HT-29 (cell line): ENCODE measurements around the gene DOCK9. TPM values are rescaled to one million over a fixed set of nuclear protein-coding genes. Genes with fewer than 3 reads are reported as not detected.

Experiments
- DNase-seq: peaks from one replicate; pipeline ENCODE4 v3.0.0-alpha.2; 2015; ENCODE audit warnings: low spot score
- total RNA-seq: library from RNA; depleted of rRNA; stranded (reverse); fragments of >200 nt; shearing (Covaris generic); gene quantifications from 2 replicates; pipeline ENCODE4 v1.2.3, GENCODE V29; 2014

The DOCK9 gene
- total RNA-seq, 1 experiment from 2014 or later: 51.0 TPM

DNA sequence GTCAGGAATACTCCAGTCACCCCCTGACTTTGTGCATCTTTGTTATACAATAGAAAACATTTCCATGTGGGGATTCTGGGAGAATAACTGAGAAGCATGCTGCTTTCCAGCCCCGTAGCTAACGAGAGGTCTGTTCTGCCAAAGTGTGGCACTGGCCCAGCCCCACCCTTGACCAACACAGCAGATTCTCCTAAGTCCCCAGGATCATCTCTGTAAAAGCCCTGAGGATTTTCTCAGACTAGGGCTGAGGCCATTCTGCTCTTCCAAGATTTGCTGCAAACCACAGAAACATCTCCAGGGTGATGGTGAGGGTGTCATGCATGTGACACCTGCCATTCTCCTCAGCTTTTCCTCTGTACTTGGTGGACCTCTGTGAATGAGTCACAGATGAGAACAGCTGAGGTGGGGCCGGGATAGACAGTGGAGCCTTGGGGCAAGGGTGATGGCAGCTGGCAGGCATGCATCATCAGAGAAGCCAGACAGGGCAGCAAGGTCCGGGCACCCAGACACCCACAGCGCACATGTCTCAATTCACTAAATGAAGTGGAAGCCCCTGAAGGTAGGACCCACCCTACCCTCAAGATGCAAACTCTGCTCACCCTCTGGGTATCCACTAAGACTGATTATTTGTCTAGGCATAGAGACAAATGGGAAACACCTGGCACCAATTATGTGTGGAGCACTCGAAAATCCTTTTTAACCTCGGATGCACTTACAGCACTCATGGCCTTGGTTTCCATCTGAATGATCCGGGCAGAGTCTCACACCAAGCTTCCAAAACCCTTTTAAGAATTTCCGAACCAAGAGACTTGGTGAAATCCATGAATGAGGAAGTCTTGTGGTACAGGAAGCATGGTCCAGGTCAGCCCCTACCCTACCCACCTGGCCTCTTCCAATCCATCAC lies 20.1 kb upstream of the DOCK9 start:
- DNase-seq: no peak

DNA sequence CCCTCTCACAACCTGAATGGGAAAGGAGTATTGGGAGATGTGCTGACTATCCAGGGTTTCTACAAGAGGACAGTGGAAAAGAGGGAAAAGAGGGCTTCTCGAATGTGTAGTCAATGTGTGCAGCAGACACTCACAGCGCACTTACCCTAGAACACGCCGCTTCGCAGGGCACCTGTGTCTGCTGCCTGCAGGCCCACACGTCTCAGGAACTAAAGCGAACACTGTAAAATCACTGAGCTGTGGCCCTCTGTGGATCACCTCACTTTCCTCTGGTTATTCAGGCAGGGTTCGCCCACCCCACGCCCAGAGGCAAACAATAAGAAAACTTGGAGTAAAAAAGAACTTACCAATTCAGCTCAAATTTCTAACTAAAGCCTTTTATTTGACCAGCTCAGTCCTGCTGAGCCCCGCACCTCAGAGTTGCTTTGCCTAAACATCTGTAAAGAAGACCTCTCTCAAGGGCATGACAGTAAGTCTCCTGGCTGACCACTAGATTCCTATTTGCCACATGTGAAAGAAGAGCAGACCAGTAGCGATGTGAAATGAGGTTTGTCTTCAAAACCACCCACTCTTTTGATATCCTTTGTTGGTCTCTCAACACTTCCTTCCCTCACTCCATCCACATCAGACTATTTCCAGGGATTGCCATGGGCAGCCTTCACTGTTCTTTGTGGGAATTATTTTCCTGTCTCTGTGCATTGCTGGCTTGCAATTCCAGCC lies 19.3 kb upstream of the DOCK9 start:
- no peak for DNase-seq

DNA sequence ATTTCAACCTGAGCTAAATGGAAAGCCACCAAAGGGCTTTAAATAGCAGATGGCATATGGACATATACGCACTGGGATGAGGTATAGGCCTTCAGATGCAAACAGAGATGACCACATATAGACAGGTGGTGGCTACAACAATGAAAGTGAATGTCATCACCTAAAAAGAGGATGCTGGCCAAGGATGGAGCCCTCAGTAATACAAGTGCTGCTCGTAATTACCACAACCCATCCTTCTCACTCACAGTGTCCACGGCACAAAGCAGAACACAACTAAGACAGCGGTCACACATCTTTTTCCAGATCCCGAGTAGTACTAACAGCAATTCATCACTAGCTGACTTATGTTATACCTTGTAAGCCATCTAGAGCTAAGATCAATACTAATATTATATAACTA lies 18.2 kb upstream of the DOCK9 start:
- no peak for DNase-seq

DNA sequence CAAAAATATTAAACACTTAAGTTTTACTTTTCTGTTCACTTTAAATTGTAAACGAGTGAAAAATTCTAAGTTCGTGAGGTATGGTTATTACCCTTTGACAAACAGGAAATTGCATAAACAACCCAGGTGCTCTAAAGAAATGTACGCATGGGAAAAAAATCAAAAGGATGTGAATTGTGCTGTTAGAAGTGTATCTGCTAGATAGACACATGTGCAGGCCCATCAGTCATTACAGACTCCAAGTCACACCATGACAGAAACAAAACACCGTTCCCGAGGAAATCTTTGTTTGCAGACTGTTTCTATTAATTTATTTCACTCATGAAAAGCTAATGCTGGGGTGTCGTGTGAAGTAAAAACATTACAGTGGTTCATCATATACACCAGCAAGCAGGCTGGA lies 17.0 kb upstream of the DOCK9 start:
- DNase-seq: no peak

DNA sequence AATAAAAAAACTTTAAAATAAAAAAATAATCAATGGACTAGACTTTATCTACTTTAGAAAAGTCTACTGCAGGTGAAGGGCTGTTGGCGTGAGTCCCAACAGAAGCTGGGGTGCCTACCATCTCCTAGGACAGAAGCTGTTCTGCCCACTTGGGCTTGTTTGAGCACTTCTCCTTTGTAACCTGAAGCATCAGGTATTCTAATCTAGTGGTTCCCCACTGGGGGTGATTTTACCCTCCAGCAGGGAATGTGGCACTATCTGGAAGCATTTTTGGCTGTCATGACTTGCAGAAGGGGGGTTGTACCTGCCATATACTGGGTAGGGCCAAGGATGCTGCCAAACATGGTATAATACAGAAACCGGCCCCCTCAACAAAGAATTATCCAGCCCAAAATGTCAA lies 16.2 kb upstream of the DOCK9 start:
- no peak for DNase-seq

DNA sequence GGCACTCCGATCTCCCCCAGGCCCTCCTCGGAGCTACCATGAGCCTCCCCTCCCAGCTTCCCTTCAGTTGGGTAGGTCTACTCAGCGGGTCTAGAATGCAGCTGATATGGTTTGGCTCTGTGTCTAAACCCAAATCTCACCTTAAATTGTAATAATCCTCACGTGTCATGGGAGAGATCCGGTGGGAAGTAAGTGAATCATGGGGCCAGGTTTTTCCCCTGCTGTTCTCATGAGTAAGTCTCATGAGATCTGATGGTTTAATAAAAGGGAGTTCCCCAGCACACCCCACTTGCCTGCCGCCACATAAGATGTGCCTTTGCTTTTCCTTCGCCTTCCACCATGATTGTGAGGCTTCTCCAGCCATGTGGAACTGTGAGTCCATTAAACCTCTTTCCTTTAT lies 14.5 kb upstream of the DOCK9 start:
- DNase-seq: no peak

DNA sequence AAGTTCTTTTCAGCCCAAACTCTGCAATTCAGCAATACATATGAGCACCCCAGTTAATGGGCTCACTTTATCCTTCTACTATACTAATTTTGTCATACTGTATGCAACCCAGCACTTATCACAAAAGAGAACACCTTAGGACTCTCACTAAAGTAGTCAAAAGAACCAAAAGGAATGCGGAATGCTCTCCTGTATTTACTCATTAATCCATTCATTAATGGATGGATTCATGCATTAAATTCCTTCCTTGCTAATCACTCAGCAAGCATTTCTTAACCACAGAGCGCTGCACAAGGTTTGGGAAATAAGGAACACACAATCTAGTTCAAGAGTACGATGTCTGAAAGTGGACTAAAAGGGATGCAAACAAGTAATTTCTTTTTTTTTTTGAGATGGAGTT lies 12.8 kb upstream of the DOCK9 start:
- no peak for DNase-seq

DNA sequence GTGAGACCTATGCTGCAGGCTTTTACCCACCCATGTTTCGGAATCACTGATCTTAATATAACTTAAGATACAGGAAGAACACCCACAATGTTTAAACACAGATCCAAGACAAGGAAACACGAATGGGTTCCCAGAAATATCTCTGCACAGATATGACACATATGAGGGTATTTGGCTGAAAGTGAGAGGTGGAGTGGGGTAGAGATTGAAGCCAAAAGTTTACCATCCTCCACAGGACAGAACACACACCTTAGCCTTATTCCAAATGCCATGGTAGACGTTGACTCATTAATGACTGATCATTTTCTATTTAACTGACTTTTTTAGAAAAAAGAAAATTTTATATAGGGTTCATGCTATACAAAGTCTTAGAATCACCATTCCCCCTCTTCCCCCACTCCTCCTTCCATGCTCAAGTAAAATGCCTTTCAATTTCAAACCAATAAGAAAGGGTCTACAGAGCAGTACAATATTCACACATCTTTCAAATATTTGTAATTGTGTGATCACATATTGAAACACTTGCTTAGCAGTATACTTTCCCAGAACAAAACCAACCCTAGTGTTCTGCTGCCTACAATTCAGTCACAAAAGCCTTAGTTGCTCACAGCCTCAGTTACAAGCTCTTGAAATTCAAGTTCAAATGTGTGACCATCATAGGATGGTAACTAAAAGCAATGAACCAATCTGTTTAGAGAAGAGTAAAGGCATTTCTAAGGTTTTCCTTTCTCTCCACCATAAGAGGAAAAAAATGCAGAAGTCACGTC lies 11.8 kb upstream of the DOCK9 start:
- no peak for DNase-seq

DNA sequence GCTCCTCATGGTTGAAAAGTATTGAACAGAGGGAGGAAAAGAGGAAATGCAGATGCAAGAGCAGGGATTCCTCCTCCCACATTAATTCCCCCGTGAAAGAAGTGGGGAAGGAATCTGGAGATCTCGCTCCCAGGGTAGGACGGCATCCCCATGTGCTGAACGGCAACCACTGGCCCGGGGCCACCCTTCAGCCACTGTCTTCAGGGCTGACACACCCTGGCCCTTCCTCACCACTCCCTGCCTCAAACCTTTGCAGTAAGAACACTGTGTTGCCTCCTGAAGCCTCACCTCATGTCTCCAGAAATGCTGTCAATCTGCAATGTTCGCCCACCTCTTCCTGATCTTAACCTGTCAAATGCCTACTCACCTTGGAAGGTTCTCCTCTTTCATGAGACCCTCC lies 10.9 kb upstream of the DOCK9 start:
- DNase-seq: no peak

DNA sequence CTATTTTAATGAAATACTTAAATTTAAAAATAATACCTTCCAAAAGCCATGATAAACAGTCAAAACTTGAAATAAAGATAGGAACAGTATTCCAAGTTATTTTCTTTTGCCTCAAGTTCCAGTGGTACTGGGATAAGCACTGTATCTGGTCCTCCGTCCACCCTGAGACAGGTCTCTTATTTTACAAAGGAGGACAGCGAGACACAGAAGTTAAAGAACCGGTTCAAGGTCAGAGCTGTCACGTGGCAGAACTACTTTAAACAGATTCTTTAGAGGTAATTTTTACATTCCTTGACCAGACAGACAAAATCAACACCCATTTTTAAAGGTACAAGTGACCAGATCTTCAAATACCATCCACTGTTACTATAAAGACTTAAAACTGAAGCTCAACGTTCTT lies 10.4 kb upstream of the DOCK9 start:
- DNase-seq: no peak

DNA sequence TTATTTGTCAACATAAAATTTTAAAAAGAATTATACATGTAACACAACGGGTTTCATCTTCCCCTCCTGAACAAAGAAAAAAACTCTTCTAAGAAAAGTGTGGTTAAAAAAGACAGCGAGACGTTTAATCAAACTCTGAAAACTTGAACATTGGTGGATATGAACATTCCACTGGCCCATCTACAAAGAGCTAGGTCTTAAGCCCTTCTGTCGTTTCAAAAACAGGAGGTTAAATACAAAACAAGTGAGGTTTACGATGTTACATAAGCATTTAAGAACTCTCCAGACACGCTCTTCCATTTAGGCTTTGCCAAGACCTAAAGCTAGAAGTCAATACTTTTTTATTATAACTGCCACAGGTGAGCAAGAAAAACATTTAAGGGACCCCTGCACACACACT lies 9.4 kb upstream of the DOCK9 start:
- DNase-seq: no peak

DNA sequence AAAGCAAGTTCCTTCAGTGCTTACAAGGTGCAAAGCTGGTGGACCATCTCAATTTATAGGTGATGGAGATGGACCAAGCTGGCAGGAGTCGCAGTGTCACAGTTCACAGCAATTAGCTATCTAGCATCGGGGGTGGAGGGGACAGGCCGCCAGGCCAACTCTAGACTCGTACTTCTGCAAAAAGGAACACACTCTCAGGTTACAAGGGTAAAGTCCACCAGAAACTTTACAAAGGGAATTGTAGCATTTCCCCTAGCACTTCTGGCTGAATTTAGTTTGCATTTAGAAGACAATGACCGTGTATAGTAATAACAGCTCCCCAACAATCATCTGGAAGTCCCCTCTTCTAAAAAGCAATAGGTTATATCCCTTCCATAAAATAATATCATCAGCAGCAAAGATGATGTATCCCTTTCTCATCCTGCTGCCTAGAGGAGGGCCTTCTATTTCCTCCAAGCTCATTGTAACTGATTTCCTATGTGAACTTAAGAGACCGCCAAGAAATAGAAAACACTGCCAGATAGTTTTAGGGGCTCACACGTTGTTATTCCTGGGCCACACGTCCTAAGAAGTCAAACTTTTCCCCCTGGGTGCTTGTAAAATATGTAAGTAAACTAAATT lies 8.5 kb upstream of the DOCK9 start:
- peak; percentile 41 for DNase-seq

DNA sequence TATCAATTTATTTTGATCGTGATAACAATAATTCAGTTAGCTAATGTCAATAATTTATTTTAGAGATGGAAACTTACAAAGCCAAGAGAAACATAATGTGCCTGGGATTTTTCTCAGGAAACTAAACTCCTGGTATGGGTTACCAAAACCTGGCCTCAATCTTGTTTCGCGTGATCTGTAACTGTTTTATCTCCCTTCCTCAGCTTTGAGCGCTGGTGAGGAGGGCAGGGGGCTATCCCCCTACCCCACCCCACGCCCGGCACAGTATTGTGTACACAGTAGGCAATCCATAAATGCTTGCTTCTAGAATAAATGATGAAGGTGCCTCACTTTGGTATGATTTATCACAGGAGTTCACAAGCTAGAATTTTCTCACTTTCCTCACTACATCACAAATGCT lies 7.7 kb upstream of the DOCK9 start:
- DNase-seq: no peak

DNA sequence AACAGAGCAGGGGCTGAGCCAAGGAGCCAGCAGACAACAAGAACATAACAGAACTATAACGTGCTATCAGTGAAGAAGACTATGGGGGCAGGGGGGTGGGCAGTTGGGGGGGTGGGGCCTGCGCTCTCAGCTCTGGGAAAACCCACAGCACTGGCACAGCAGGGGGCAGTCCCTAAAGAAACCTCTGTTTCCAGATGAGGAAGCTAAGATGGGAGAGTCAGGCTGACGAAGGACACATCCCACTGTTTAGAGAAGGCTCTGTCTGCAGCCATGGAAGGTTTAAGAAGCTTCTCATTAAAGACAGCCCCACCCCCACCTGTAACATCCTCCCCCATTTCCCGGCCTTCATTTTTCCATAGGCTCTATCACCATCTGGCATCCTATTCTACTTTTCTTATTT lies 7.1 kb upstream of the DOCK9 start:
- DNase-seq: no peak

DNA sequence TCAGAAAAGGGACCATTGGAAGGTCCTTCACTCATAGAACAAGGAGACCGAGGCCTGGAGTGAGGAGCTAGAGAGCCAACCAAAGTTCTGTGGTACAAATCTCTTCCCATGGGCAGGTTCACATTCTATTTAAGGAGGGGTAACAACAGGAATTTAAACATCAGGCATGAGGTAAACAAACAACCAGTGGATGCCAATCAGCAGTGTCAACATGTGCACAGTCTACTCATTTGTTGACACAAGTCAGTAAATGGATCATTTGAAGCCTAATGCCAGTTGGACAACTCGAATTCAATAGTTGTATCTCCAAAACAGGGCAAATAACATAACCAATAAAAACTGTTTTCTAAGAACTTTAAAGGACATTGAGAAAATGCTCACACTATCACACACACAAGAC lies 6.3 kb upstream of the DOCK9 start:
- peak; percentile 27 for DNase-seq

DNA sequence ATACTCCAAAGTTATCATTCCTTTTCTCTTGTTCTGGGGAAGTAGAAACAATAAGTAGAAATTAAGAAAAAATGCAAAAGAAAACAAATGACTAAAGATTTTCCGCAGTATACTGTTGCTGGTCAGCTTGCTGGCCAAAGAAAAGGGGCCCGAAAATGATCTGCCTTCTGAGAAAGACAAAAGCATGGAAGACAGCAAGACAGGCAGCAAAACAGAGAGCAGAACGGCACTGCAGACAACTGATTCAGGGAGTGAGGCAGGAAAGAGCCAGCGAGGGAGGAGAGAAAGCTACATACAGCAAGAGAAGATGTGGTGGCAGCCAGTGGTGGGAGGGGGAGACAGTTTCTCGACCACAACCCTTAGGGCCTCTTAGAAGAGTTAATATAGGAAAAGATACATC lies 5.3 kb upstream of the DOCK9 start:
- DNase-seq: no peak

DNA sequence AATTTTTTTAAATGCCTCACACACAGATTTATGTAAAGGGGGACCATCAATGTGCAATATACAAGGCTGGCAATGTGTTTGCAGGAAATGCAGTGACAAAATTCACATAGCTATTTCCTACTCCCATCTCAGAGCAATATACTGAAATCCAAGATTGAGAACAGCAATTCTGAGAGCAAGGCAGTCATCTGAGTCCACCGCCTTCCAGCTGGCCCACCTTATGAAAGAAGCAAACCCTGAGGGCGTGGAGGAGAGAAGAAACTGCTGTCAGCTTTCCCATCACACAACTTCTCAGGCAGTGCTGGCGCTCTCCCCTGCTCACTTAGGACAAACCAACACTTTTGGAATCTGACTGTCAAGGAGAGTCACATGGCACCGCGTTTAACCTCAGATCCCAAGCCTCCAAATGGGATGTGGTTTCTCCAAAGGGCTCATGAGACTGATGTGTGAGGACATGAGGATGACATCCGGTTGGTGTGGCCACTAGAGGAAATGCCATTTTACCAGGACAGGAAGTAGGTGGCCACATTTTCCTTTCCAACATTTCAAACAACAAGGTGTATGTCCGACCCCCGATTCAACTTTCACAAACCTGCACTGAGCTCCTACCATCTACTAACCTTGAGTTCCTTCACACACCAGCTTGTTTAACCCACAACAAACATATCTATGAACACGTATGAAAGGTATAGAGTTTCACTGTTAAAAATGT lies 3.7 kb upstream of the DOCK9 start:
- DNase-seq: no peak

DNA sequence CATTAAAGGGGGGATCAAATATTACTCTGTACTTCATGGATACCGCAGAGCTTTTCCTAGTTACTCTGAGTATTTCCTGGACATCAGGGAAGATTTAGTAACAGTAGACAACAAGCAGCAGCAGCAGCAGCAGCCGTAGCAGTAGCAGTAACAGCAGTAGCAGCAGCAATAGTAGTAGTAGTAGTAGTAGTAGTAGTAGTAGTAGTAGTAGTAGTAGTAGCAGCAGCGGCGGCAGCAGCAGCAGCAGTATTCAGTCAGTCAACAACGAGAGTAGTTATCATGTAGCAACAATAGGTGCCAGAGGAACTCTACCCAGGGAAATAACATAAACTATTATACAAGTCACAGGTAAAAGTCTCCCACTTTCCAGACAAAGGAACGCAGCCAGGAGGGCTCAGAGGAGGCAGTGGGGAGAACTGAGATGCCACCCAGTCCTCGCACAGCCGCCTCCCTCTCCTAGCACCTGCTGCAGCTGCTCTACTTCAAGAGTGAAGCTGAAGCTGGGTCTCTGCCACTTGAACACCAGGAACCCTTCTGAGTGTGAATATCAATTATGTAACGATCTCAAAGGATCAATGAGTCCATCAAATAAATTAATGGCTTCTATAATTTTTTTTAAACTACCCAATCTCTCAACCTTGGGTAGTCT lies 1.3 kb upstream of the DOCK9 start:
- DNase-seq: no peak

DNA sequence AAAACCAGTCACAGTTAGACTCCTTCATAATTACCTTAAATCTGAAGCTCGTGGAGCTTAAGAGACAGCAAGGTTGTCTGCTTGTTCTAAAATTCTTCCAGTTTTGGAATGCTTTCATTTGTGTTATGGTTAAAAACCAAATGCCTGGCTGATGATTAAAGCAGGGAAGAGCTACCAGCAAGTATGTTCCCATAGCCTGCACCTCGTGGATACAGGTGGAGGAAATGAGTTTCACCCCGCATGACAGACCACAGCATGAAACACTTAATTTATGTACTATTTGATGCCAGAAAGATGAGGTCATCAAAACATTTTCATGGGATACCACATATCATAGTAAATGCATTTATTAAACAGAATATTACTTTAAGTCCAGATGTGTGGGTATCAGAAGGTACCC lies 416 bp upstream of the DOCK9 start:
- DNase-seq: peak; percentile 70

DNA sequence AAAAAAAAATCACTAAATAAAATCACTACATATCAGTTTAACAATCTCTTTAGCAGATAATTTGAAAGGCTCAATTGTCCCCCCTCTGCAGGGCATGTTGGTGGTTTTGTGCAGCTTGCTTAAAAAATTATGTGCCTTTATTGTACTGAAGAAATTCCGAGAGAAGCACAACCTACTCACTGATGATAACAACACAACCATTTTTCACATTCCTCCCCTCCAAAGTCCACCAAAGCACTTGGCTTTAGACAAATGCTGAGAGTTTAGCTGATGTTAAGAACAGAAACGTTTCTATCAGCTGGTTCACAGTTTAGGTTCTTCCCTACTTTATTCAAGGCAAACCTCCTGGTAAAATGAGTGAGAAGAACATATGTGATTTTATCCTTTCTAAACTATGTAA lies 923 bp downstream of the DOCK9 start:
- peak; percentile 54 for DNase-seq

DNA sequence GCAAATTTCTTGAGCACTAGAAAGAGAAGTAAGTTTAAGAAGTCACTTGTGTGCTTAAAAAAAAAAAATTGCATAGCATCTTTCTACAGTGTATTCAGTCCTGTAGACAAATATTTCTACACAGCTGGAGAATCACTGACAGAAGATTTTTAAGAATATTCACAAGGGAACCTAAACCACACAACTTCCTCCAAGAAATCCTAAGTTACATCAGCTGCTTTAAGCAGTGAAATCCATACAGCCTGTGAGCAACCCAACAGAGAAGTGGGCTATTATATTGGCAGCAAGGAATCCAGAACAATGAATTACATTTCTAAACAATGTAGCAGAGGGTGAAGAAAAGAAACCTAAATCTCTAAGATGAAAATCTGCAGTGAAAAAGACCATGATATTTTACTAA lies 1.5 kb downstream of the DOCK9 start:
- DNase-seq: peak; percentile 44
